ENCODE data around the gene DMRTC1B. TPM values are rescaled to one million over a fixed set of nuclear protein-coding genes. Genes with fewer than 3 reads are reported as not detected.

Gene DMRTC1B
- total and polyA plus RNA-seq, 2 of the 4 experiments (the other 2 are of a cell fraction): not detected

- no peak for ATAC-seq (ENCODE audit: low read depth)
- Histone ChIP-seq H3K79me1 (ENCODE audit: low read depth in 1 of 2, low read length in 2 of 2) (no peaks in the 10 kb centered on the region), H3K23ac (ENCODE audit: low read depth, low read length) (no peak overlapping the region), H2AFZ (replicated peaks; ENCODE audit: low read length, poor library complexity) (no peak overlapping the region), H3K27ac (ENCODE audit: insufficient read depth, low read length) (no peak overlapping the region), H2AK5ac (ENCODE audit: low read depth, low read length) (no peak overlapping the region), H2AK9ac (replicated peaks; ENCODE audit: low read depth, low read length, poor library complexity) (no peak overlapping the region), H3K27me3 (ENCODE audit: control insufficient read depth, insufficient read depth, low read length) (peaks cover 2% of the 10 kb centered on the region), H4K8ac (ENCODE audit: low read depth in 2 of 2, low read length in 2 of 2) (no peak overlapping the region), H3K18ac (ENCODE audit: low read depth, low read length) (no peak overlapping the region), H3K36me3 (ENCODE audit: control insufficient read depth, insufficient read depth, low read length) (no peaks in the 10 kb centered on the region), H3K4ac (ENCODE audit: low read depth, low read length) (no peak overlapping the region), H2BK20ac (ENCODE audit: low read depth, low read length) (no peak overlapping the region), H3K4me3 (ENCODE audit: insufficient read depth, low read depth, low read length) (no peak overlapping the region), H3K9me1 (ENCODE audit: insufficient read depth, low read length) (no peaks in the 10 kb centered on the region), H3K14ac (replicated peaks; ENCODE audit: low read depth, low read length) (no peak overlapping the region), H4K5ac (ENCODE audit: low read depth, low read length) (no peak overlapping the region), H3K4me1 (ENCODE audit: control insufficient read depth, insufficient read depth, low read length) (no peaks in the 10 kb centered on the region), H4K20me1 (ENCODE audit: insufficient read depth, low read length) (no peaks in the 10 kb centered on the region), H2BK5ac (ENCODE audit: low read depth, low read length, poor library complexity, severe bottlenecking) (no peak overlapping the region), H3K9ac (ENCODE audit: low read depth, low read length) (no peak overlapping the region), H2BK15ac (ENCODE audit: low read depth, low read length) (no peak overlapping the region), H3K56ac (ENCODE audit: extremely low read depth, insufficient read depth, low read length) (no peak overlapping the region), H4K91ac (ENCODE audit: insufficient read depth, low read depth, low read length) (no peak overlapping the region), H2BK120ac (ENCODE audit: low read depth, low read length) (no peak overlapping the region), H3K4me2 (ENCODE audit: low read depth, low read length) (no peak overlapping the region), H3K9me3 (ENCODE audit: control insufficient read depth, insufficient read depth, low read length) (no peaks in the 10 kb centered on the region; the same call in 1 of the 2 replicates)
- dilution Hi-C loops (cut with HindIII; ENCODE audit: low sequenced_read_pairs, unreplicated experiment) (no loop called here), intact Hi-C loops (cut with micrococcal nuclease) (no loop called here), in situ Hi-C loops (cut with MboI; ENCODE audit: low sequenced_read_pairs) (no loop called here)
- peak; percentile 6 for DNase-seq
- no TSS peak for BruUV-seq (replicated peaks)
- no peak for TF ChIP-seq NFE2L2 (IDR thresholded peaks at IDR 0.05; ENCODE audit: low read depth, low read length)
- TF ChIP-seq MAFK (IDR thresholded peaks at IDR 0.05; ENCODE audit: low read depth, low read length): no peak
- TF ChIP-seq, protein P1, sequence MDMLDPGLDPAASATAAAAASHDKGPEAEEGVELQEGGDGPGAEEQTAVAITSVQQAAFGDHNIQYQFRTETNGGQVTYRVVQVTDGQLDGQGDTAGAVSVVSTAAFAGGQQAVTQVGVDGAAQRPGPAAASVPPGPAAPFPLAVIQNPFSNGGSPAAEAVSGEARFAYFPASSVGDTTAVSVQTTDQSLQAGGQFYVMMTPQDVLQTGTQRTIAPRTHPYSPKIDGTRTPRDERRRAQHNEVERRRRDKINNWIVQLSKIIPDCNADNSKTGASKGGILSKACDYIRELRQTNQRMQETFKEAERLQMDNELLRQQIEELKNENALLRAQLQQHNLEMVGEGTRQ (IDR thresholded peaks at IDR 0.05; ENCODE audit: low read depth, low read length): no peak
- no peak for TF ChIP-seq CHD1 (IDR thresholded peaks at IDR 0.05; ENCODE audit: low read depth, low read length)
- no peak for TF ChIP-seq CTCF (conservative IDR thresholded peaks at IDR 0.05; ENCODE audit: low read depth, low read length)
- TF ChIP-seq, protein P2, sequence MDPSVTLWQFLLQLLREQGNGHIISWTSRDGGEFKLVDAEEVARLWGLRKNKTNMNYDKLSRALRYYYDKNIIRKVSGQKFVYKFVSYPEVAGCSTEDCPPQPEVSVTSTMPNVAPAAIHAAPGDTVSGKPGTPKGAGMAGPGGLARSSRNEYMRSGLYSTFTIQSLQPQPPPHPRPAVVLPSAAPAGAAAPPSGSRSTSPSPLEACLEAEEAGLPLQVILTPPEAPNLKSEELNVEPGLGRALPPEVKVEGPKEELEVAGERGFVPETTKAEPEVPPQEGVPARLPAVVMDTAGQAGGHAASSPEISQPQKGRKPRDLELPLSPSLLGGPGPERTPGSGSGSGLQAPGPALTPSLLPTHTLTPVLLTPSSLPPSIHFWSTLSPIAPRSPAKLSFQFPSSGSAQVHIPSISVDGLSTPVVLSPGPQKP (IDR thresholded peaks at IDR 0.05; ENCODE audit: borderline replicate concordance, low read depth, low read length): no peak
- TF ChIP-seq MXI1 (IDR thresholded peaks at IDR 0.05; ENCODE audit: borderline replicate concordance, low read depth, low read length): no peak
- no peak for TF ChIP-seq RFX5 (IDR thresholded peaks at IDR 0.05; ENCODE audit: low read depth, low read length)
- no peak for TF ChIP-seq SMC3 (IDR thresholded peaks at IDR 0.05; ENCODE audit: low read depth, low read length)
- TF ChIP-seq BHLHE40 (IDR thresholded peaks at IDR 0.05; ENCODE audit: low read depth, low read length): no peak
- TF ChIP-seq CEBPB (IDR thresholded peaks at IDR 0.05; ENCODE audit: low read depth, low read length): no peak
- no peak for TF ChIP-seq MAZ (IDR thresholded peaks at IDR 0.05; ENCODE audit: borderline replicate concordance, low read depth, low read length)
- TF ChIP-seq FOS (IDR thresholded peaks at IDR 0.05; ENCODE audit: low read depth, low read length): no peak
- TF ChIP-seq POLR2A (IDR thresholded peaks at IDR 0.05; ENCODE audit: low read depth, low read length): no peak
- TF ChIP-seq RAD21 (IDR thresholded peaks at IDR 0.05; ENCODE audit: low read length): no peak
- no peak for TF ChIP-seq RCOR1 (IDR thresholded peaks at IDR 0.05; ENCODE audit: insufficient replicate concordance, low read length)
- ChIA-PET CTCF (no interaction called here), POLR2A (ENCODE audit: unreplicated experiment) (no interaction called here)
- no CpG with 5 or more reads among the region's 1 CpG for WGBS, 2 experiments (ENCODE audit: extremely low coverage in 2 of 2, insufficient read length in 1 of 2)
These were observed 41.1 kb upstream of the DMRTC1B start for GRCh38 chrX:72735561-72735960.

Measured in IMR-90 (cell line).